GM12892 (cell line): ENCODE measurements around the gene CCDC154.

Experiments
- POLR2A ChIP-seq: IDR thresholded peaks from 2 replicates; pipeline ENCODE4 v1.6.1; 2011; ENCODE audit warnings: low read depth, low read length, control low read depth
- POLR2AphosphoS5 ChIP-seq: IDR thresholded peaks from 2 replicates; pipeline ENCODE4 v1.6.1; 2011; ENCODE audit warnings: low read depth, low read length, control low read depth
- TAF1 ChIP-seq: IDR thresholded peaks from 2 replicates; pipeline ENCODE4 v1.6.1; 2011; ENCODE audit warnings: low read depth, mild to moderate bottlenecking, control low read depth, low read length, borderline replicate concordance

GRCh38 chr16:1403733-1404132 is 40.6 kb downstream of the CCDC154 start:
- TF ChIP-seq POLR2AphosphoS5 (no peak), POLR2A (no peak), TAF1 (no peak)
